ENCODE measurements around the gene PCDHGA11. TPM values are rescaled to one million over a fixed set of nuclear protein-coding genes. Genes with fewer than 3 reads are reported as not detected.
"Not testable (repeated sequence)": the region's sequence is repeated elsewhere in the genome, so short reads cannot be mapped to it uniquely, and the experiment has no call there.

PCDHGA11 gene
- total RNA-seq, 1 donor from 2014 or later: 1.3 TPM

DNA sequence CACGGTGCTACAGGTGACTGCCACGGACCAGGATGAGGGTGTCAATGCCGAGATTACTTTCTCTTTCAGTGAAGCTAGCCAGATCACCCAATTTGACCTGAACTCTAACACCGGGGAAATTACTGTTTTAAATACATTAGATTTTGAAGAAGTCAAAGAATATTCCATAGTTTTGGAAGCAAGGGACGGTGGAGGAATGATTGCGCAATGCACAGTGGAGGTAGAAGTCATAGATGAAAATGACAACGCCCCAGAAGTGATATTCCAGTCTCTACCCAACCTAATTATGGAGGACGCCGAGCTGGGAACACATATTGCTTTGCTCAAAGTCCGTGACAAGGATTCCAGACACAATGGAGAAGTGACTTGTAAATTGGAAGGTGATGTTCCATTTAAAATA is 32.2 kb upstream of the PCDHGA11 start:
- DNase-seq (ENCODE audit: low spot score): no peak
- TF ChIP-seq CTCF (IDR thresholded peaks at IDR 0.05): no peak
- Mint-ChIP-seq H3K27me3 (ENCODE audit: low read depth) (no peaks in the 10 kb centered on the region), H3K27ac (ENCODE audit: unreplicated experiment) (no peak overlapping the region), H3K9me3 (ENCODE audit: low read depth) (peaks cover 47% of the 10 kb centered on the region), H3K36me3 (ENCODE audit: low read depth) (peaks cover 6% of the 10 kb centered on the region), H3K4me3 (ENCODE audit: unreplicated experiment) (no peak overlapping the region), H3K4me1 (ENCODE audit: low read depth) (peaks cover 2% of the 10 kb centered on the region)

DNA sequence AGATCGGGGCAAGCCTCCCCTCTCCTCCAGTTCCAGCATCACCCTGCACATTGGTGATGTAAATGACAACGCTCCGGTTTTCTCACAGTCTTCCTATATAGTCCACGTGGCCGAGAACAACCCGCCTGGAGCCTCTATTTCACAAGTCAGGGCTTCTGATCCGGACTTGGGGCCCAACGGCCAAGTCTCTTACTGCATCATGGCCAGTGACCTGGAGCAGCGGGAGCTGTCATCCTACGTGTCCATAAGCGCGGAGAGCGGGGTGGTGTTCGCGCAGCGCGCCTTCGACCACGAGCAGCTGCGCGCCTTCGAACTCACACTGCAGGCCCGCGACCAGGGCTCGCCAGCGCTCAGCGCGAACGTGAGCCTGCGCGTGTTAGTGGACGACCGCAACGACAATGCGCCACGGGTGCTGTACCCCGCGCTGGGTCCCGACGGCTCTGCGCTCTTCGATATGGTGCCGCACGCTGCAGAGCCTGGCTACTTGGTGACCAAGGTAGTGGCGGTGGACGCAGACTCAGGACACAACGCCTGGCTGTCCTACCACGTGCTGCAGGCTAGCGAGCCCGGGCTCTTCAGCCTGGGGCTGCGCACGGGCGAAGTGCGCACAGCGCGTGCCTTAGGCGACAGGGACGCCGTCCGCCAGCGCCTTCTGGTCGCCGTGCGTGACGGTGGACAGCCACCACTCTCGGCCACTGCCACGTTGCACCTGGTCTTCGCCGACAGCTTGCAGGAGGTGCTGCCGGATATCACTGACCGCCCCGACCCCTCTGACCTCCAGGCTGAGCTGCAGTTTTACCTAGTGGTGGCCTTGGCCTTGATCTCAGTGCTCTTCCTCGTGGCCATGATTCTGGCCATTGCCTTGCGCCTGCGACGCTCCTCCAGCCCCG is 31.5 kb upstream of the PCDHGA11 start:
- peak; percentile 83 for DNase-seq (ENCODE audit: low spot score)
- Mint-ChIP-seq H3K27ac (ENCODE audit: unreplicated experiment) (no peak overlapping the region), H3K9me3 (ENCODE audit: low read depth) (peaks cover 48% of the 10 kb centered on the region), H3K4me1 (ENCODE audit: low read depth) (peaks cover 2% of the 10 kb centered on the region), H3K27me3 (ENCODE audit: low read depth) (no peaks in the 10 kb centered on the region), H3K36me3 (ENCODE audit: low read depth) (peaks cover 7% of the 10 kb centered on the region), H3K4me3 (ENCODE audit: unreplicated experiment) (no peak overlapping the region)
- no peak for TF ChIP-seq CTCF (IDR thresholded peaks at IDR 0.05)

DNA sequence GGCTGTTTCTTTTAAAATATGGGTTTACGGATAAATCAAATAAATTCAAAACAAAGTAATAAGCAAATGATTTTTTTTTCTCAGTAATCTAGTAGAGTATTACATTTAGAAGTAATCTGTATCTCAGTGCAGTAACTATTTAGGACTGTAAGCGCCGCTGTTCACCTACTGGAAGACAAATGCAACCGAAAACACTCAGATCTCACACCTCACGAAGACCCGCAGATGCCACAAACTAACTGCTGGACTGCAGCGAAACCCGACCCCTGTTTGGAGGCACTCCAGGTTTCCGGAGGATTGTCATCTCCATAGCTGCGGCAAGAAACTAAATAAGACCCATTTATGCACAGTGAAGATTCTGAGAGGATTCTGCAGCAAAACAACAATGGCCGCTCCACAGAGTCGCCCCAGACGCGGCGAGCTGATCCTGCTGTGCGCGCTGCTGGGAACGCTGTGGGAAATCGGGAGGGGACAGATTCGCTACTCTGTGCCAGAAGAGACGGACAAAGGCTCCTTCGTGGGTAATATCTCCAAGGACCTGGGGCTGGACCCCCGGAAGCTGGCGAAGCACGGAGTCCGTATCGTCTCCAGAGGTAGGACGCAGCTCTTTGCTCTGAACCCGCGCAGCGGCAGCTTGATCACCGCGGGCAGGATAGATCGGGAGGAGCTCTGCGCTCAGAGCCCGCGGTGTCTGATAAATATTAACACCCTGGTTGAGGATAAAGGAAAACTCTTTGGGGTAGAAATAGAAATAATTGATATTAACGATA is 28.2 kb upstream of the PCDHGA11 start, which contains the start of gene PCDHGA8:
Gene PCDHGA8 (plus strand): TSS at position 205 of the 770 bp plus-strand sequence. CDS start 181 bp downstream, at position 386.
- Mint-ChIP-seq H3K27ac (ENCODE audit: unreplicated experiment) (no peak within 1 kb of the TSS), H3K27me3 (ENCODE audit: low read depth) (no peaks in the 10 kb centered on the region), H3K4me1 (ENCODE audit: low read depth) (peaks cover 2% of the 10 kb centered on the region), H3K4me3 (ENCODE audit: unreplicated experiment) (no peak within 1 kb of the TSS), H3K9me3 (ENCODE audit: low read depth) (peaks cover 40% of the 10 kb centered on the region), H3K36me3 (ENCODE audit: low read depth) (peaks cover 12% of the 10 kb centered on the region)
- no peak for TF ChIP-seq CTCF (IDR thresholded peaks at IDR 0.05)
- DNase-seq (ENCODE audit: low spot score): peak; percentile 62

DNA sequence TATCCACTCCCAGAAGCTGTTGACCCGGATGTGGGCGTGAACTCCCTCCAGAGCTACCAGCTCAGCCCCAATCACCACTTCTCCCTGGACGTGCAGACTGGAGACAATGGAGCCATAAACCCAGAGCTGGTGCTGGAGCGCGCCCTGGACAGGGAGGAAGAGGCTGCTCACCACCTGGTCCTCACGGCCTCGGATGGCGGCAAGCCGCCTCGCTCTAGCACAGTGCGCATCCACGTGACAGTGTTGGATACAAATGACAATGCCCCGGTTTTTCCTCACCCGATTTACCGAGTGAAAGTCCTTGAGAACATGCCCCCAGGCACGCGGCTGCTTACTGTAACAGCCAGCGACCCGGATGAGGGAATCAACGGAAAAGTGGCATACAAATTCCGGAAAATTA is 27.6 kb upstream of the PCDHGA11 start:
- H3K9me3 Mint-ChIP-seq (ENCODE audit: low read depth): peaks cover 38% of the 10 kb centered on the region
- TF ChIP-seq CTCF (IDR thresholded peaks at IDR 0.05): no peak
- peaks cover 12% of the 10 kb centered on the region for H3K36me3 Mint-ChIP-seq (ENCODE audit: low read depth)
- H3K4me1 Mint-ChIP-seq (ENCODE audit: low read depth): peaks cover 2% of the 10 kb centered on the region
- no peaks in the 10 kb centered on the region for H3K27me3 Mint-ChIP-seq (ENCODE audit: low read depth)
- DNase-seq (ENCODE audit: low spot score): no peak
- no peak overlapping the region for H3K4me3 Mint-ChIP-seq (ENCODE audit: unreplicated experiment)
- H3K27ac Mint-ChIP-seq (ENCODE audit: unreplicated experiment): no peak overlapping the region

DNA sequence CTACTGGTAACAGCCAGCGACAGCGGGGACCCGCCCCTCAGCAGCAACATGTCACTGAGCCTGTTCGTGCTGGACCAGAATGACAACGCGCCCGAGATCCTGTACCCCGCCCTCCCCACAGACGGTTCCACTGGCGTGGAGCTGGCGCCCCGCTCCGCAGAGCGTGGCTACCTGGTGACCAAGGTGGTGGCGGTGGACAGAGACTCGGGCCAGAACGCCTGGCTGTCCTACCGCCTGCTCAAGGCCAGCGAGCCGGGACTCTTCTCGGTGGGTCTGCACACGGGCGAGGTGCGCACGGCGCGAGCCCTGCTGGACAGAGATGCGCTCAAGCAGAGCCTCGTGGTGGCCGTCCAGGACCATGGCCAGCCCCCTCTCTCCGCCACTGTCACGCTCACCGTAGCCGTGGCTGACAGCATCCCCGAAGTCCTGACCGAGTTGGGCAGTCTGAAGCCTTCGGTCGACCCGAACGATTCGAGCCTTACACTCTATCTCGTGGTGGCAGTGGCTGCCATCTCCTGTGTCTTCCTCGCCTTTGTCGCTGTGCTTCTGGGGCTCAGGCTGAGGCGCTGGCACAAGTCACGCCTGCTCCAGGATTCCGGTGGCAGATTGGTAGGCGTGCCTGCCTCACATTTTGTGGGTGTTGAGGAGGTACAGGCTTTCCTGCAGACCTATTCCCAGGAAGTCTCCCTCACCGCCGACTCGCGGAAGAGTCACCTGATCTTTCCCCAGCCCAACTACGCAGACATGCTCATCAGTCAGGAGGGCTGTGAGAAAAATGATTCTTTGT is 26.3 kb upstream of the PCDHGA11 start:
- H3K27me3 Mint-ChIP-seq (ENCODE audit: low read depth); H3K4me3 Mint-ChIP-seq (ENCODE audit: unreplicated experiment); DNase-seq (ENCODE audit: low spot score); H3K27ac Mint-ChIP-seq (ENCODE audit: unreplicated experiment); H3K36me3 Mint-ChIP-seq (ENCODE audit: low read depth); H3K4me1 Mint-ChIP-seq (ENCODE audit: low read depth): not testable (repeated sequence)
- peaks cover 41% of the 10 kb centered on the region for H3K9me3 Mint-ChIP-seq (ENCODE audit: low read depth)

GRCh38 chr5:141397756-141398551 is 22.9 kb upstream of the PCDHGA11 start, which contains the start of gene PCDHGB5:
Gene PCDHGB5, plus strand, starts transcription at chr5:141397947. Its CDS starts 181 bp downstream, at chr5:141398128.
- Mint-ChIP-seq H3K36me3 (ENCODE audit: low read depth) (peaks cover 12% of the 10 kb centered on the region), H3K9me3 (ENCODE audit: low read depth) (peaks cover 28% of the 10 kb centered on the region)
- not testable (repeated sequence) for H3K4me1 Mint-ChIP-seq (ENCODE audit: low read depth); H3K27me3 Mint-ChIP-seq (ENCODE audit: low read depth); H3K27ac Mint-ChIP-seq (ENCODE audit: unreplicated experiment); H3K4me3 Mint-ChIP-seq (ENCODE audit: unreplicated experiment); DNase-seq (ENCODE audit: low spot score)
